ENCODE measurements around the gene NCSTN.

- TF ChIP-seq, protein P1, sequence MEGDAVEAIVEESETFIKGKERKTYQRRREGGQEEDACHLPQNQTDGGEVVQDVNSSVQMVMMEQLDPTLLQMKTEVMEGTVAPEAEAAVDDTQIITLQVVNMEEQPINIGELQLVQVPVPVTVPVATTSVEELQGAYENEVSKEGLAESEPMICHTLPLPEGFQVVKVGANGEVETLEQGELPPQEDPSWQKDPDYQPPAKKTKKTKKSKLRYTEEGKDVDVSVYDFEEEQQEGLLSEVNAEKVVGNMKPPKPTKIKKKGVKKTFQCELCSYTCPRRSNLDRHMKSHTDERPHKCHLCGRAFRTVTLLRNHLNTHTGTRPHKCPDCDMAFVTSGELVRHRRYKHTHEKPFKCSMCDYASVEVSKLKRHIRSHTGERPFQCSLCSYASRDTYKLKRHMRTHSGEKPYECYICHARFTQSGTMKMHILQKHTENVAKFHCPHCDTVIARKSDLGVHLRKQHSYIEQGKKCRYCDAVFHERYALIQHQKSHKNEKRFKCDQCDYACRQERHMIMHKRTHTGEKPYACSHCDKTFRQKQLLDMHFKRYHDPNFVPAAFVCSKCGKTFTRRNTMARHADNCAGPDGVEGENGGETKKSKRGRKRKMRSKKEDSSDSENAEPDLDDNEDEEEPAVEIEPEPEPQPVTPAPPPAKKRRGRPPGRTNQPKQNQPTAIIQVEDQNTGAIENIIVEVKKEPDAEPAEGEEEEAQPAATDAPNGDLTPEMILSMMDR (IDR thresholded peaks at IDR 0.05): no peak
- TF ChIP-seq POLR2A (IDR thresholded peaks at IDR 0.05): no peak
Measured at GRCh38 chr1:160300173-160300572, 43.0 kb upstream of the NCSTN start.

Data from lower leg skin (tissue), 3 donors.